SH-SY5Y (cell line): ENCODE measurements around the gene BTG1.

Experiments used
- GATA2 ChIP-seq: IDR thresholded peaks from 2 replicates; pipeline ENCODE4 v1.6.1; 2011; ENCODE audit warnings: mild to moderate bottlenecking, low read depth, low read length
- GATA3 ChIP-seq: IDR thresholded peaks from 2 replicates; pipeline ENCODE4 v1.6.1; 2011; ENCODE audit warnings: low read depth, mild to moderate bottlenecking, low read length, moderate library complexity

- TF ChIP-seq GATA2, result no peak
- TF ChIP-seq GATA3, result no peak
Measured at GRCh38 chr12:92121826-92122225, 23.8 kb downstream of the BTG1 start.
